B cell (primary cell): ENCODE data around the gene TRMT112. TPM values are rescaled to one million over a fixed set of nuclear protein-coding genes. Genes with fewer than 3 reads are reported as not detected.
A peak's percentile ranks its signal among the peaks of the same experiment; 100 is the strongest.

Source experiments
- ATAC-seq: fragments of 200-7000 bp; cut with Tn5 transposase; one replicate; pipeline ENCODE4 v1.10.0; 2021; ENCODE audit warnings: low read depth, mild to moderate bottlenecking, moderate number of reproducible peaks, moderate library complexity
- CTCF ChIA-PET: fragments of 350-600 bp; sonication (Branson Sonifier 250); formaldehyde crosslinking; loops from one replicate; lab custom pipeline; 2021; ENCODE audit warnings: antibody characterized with exemption, inconsistent platforms; lab: Charles Lee
- POLR2A ChIA-PET: fragments of 350-600 bp; sonication (Branson Sonifier 250); formaldehyde crosslinking; loops from one replicate; lab custom pipeline; 2021; ENCODE audit warnings: antibody characterized with exemption; lab: Charles Lee
- DNase-seq: peaks from one replicate; pipeline ENCODE4 v3.0.0; 2013
- H2AFZ ChIP-seq: 2 replicates; pipeline ENCODE4 v1.6.1; 2012; ENCODE audit warnings: mild to moderate bottlenecking, low read depth, low read length; ENCODE audit not compliant: insufficient read depth, poor library complexity, severe bottlenecking
- H3K27ac ChIP-seq, 2 donors: 1 replicate in 1 of 2; 2 replicates in 1 of 2; pipeline ENCODE4 v1.5.1; 2012 to 2013; ENCODE audit warnings: low read length in 2 of 2, mild to moderate bottlenecking in 2 of 2, moderate library complexity in 1 of 2
- H3K27me3 ChIP-seq, 4 experiments: fragments of 200-600 bp in 1 of 4; sonication (generic) in 1 of 4; replicated peaks in 1 of 4; 1 replicate in 2 of 4; 2 replicates in 2 of 4; pipeline versions ENCODE4 v1.6.1 to v1.7.0; 2013 to 2016; ENCODE audit warnings: low read length in 3 of 4, mild to moderate bottlenecking in 2 of 4, mixed read lengths in 1 of 4, moderate library complexity in 1 of 4; ENCODE audit not compliant: insufficient read depth in 4 of 4, control insufficient read depth in 3 of 4; ENCODE audit errors: control extremely low read depth in 1 of 4
- H3K36me3 ChIP-seq, 2 experiments: replicated peaks in 1 of 2; 1 replicate in 1 of 2; 2 replicates in 1 of 2; pipeline versions ENCODE4 v1.6.1 to v1.7.1; 2013; ENCODE audit warnings: low read length in 1 of 2; ENCODE audit not compliant: insufficient read depth in 2 of 2, control insufficient read depth in 1 of 2; ENCODE audit errors: control extremely low read depth in 1 of 2, extremely low read depth in 1 of 2
- H3K4me1 ChIP-seq, 2 donors: fragments of 200-600 bp in 1 of 2; sonication (generic) in 1 of 2; 1 replicate in 1 of 2; 2 replicates in 1 of 2; pipeline versions ENCODE4 v1.5.1 to v1.6.1; 2013 to 2017; ENCODE audit warnings: low read length in 2 of 2; ENCODE audit not compliant: control insufficient read depth in 2 of 2, insufficient read depth in 2 of 2
- H3K4me2 ChIP-seq: replicated peaks from 2 replicates; pipeline ENCODE3; 2012; ENCODE audit warnings: mild to moderate bottlenecking, low read depth, low read length; ENCODE audit not compliant: poor library complexity, severe bottlenecking
- H3K4me3 ChIP-seq, 5 experiments: fragments of 200-600 bp in 1 of 5; sonication (generic) in 1 of 5; 1 replicate in 3 of 5; 2 replicates in 2 of 5; pipeline versions ENCODE4 v1.5.1 to v1.7.0; 2011 to 2016; ENCODE audit warnings: low read length in 4 of 5, mild to moderate bottlenecking in 4 of 5, low read depth in 2 of 5, control low read depth in 1 of 5, moderate library complexity in 1 of 5; ENCODE audit not compliant: insufficient read depth in 1 of 5; ENCODE audit errors: control extremely low read depth in 1 of 5, extremely low read depth in 1 of 5
- H3K79me2 ChIP-seq: fragments of 200-600 bp; sonication (generic); one replicate; pipeline ENCODE4 v1.6.0; 2016; ENCODE audit warnings: low read length; ENCODE audit not compliant: control insufficient read depth, insufficient read depth
- H3K9ac ChIP-seq: fragments of 200-600 bp; sonication (generic); 2 replicates; pipeline ENCODE4 v1.6.1; 2017; ENCODE audit warnings: mild to moderate bottlenecking, low read length, moderate library complexity
- H3K9me3 ChIP-seq, 3 donors: one replicate each; pipeline versions ENCODE4 v1.6.1 to v1.7.1; 2013; ENCODE audit warnings: low read length in 2 of 3; ENCODE audit not compliant: control insufficient read depth in 2 of 3, insufficient read depth in 1 of 3; ENCODE audit errors: control extremely low read depth in 1 of 3
- H4K20me1 ChIP-seq: 2 replicates; pipeline ENCODE4 v1.6.0; 2012; ENCODE audit warnings: mild to moderate bottlenecking, low read length; ENCODE audit not compliant: insufficient read depth, control insufficient read depth, poor library complexity, severe bottlenecking
- H3K27ac Mint-ChIP-seq: one replicate; pipeline ENCODE4 v1.8.0; 2021; ENCODE audit warnings: mixed read lengths
- H3K27me3 Mint-ChIP-seq: one replicate; pipeline ENCODE4 v1.8.0; 2021; ENCODE audit warnings: mixed read lengths
- H3K4me1 Mint-ChIP-seq: one replicate; pipeline ENCODE4 v1.8.0; 2021; ENCODE audit warnings: mixed read lengths
- H3K4me3 Mint-ChIP-seq: one replicate; pipeline ENCODE4 v1.8.0; 2021; ENCODE audit warnings: mixed read lengths
- H3K9me3 Mint-ChIP-seq: one replicate; pipeline ENCODE4 v1.8.0; 2022; ENCODE audit warnings: mixed read lengths; ENCODE audit not compliant: insufficient read depth
- CTCF ChIP-seq: fragments of 200-600 bp; IDR thresholded peaks from one replicate; pipeline ENCODE4 v1.8.0; 2022; ENCODE audit warnings: antibody characterized with exemption, mild to moderate bottlenecking
- EZH2 ChIP-seq: IDR thresholded peaks from 2 replicates; pipeline ENCODE4 v1.6.1; 2012; ENCODE audit warnings: borderline replicate concordance, low read depth, mild to moderate bottlenecking, moderate library complexity, low read length; ENCODE audit not compliant: insufficient read depth, poor library complexity, severe bottlenecking
- WGBS: methylation state at CpG from one replicate; pipeline ENCODE4 v1.1.5; 2013; ENCODE audit warnings: missing lambda C conversion rate; ENCODE audit not compliant: insufficient coverage; 5-methylcytosine and 5-hydroxymethylcytosine counted together
- intact Hi-C: fragments of 100-400 bp; cut with micrococcal nuclease; formaldehyde crosslinking; loops from one replicate; pipeline ENCODE4 v1.10.0; 2022
- polyA plus RNA-seq: library from polyadenylated mRNA; depleted of rRNA; stranded (reverse); fragments of >200 nt; gene quantifications from 2 replicates; pipeline ENCODE4 v1.2.3, GENCODE V29; 2012
- total RNA-seq, 2 donors: library from RNA; stranded (reverse); fragments of 120-200 nt in 1 of 2; gene quantifications; 1 replicate in 1 of 2; 2 replicates in 1 of 2; pipeline versions ENCODE4 v1.2.3 to v1.2.4, GENCODE V29; 2013 to 2022

The TRMT112 gene
- total and polyA plus RNA-seq, 2 donors (not counting 1 experiment from before 2014, with no cell fraction given), result 133 to 231 TPM

- H3K79me2 ChIP-seq, result no peaks in the 10 kb centered on the region
- H3K27ac ChIP-seq, result peak overlapping the region; percentile 89 to 91
- H3K27me3 Mint-ChIP-seq, result no peaks in the 10 kb centered on the region
- H3K4me2 ChIP-seq, result peak overlapping the region; percentile 92
- peak overlapping the region; percentile 100 for H3K4me3 Mint-ChIP-seq
- ChIA-PET POLR2A (interaction anchor here (1.0 to 4.6 kb wide), 9 partner anchors 16 to 80 kb away, joined by 3 to 67 read pairs (median 10); partner anchors contain the start of genes BAD, FERMT3, GPR137 and NUDT22), CTCF (interaction anchor here (0.8 to 5.7 kb wide), 8 partner anchors 12 to 63 kb away, joined by 3 to 73 read pairs (median 7); partner anchors contain the start of genes CATSPERZ, ESRRA, FERMT3 and PLCB3)
- intact Hi-C loops, result no loop called here
- no peak for TF ChIP-seq CTCF
- TF ChIP-seq EZH2, result no peak
- H2AFZ ChIP-seq, result peak overlapping the region; percentile 75
- peaks cover 0 to 3% (median 0%) of the 10 kb centered on the region in 3 donors for H3K9me3 ChIP-seq
- no peaks in the 10 kb centered on the region for H3K36me3 ChIP-seq
- peak overlapping the region; percentile 76 for H3K9ac ChIP-seq
- H4K20me1 ChIP-seq, result no peaks in the 10 kb centered on the region
- H3K27me3 ChIP-seq, result no peaks in the 10 kb centered on the region
- WGBS, result 58% methylated on average over 20 of the region's 23 CpGs
- H3K27ac Mint-ChIP-seq, result peak overlapping the region; percentile 99
- DNase-seq (no peak), ATAC-seq (no peak)
- H3K4me1 ChIP-seq, result peaks cover 14 to 29% of the 10 kb centered on the region in 2 donors
- peak overlapping the region in 4 of 5 experiments; percentile 79 to 96 (median 85) for H3K4me3 ChIP-seq
- H3K9me3 Mint-ChIP-seq, result no peaks in the 10 kb centered on the region
- H3K4me1 Mint-ChIP-seq, result peaks cover 19% of the 10 kb centered on the region
These were observed 49.1 kb downstream of the TRMT112 start for GRCh38 chr11:64268025-64268892.
